ENCODE data around the gene CTSE.
"Not testable (repeated sequence)": the region's sequence is repeated elsewhere in the genome, so short reads cannot be mapped to it uniquely, and the experiment has no call there.

Gene CTSE

DNA sequence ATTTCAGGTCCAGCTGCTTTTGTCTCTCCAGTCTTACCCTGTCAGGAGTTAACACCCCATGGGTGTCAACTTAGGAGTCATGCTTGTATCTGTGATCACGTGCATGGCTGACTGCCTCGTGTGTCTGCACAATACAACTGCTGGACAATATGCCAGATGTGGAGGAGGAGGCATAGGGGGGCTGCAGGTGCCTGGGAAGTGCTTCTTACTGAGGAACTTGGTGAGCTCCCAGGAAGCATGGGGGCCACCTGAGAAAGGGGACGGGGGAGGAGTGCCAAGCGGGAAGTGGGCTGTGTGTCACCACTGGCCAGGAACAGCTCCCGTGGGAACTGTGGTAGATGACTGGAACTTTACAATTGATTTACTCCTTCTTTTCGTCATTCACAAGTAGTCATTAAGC lies 38.8 kb upstream of the CTSE start:
- no peak for DNase-seq (ENCODE audit: low read depth)

DNA sequence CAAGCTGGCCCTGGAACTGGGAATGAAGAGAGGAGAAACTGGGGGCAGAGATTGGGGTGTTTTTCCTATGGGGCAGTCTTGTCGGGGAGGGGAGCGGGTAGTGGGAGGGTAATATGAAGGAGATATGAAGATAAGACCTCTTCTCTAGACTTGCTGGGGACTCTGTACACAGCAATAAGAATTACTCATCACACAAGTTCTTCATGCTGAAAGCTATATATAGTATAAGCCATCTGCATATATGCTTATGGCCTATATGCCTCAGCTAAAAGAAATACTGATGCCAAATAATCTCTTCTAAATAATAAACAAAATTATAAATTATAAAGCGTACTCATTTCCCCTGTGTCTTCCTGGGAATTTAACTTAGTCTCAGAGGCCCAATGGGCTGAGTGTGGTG lies 37.1 kb upstream of the CTSE start:
- TF ChIP-seq, protein P1, sequence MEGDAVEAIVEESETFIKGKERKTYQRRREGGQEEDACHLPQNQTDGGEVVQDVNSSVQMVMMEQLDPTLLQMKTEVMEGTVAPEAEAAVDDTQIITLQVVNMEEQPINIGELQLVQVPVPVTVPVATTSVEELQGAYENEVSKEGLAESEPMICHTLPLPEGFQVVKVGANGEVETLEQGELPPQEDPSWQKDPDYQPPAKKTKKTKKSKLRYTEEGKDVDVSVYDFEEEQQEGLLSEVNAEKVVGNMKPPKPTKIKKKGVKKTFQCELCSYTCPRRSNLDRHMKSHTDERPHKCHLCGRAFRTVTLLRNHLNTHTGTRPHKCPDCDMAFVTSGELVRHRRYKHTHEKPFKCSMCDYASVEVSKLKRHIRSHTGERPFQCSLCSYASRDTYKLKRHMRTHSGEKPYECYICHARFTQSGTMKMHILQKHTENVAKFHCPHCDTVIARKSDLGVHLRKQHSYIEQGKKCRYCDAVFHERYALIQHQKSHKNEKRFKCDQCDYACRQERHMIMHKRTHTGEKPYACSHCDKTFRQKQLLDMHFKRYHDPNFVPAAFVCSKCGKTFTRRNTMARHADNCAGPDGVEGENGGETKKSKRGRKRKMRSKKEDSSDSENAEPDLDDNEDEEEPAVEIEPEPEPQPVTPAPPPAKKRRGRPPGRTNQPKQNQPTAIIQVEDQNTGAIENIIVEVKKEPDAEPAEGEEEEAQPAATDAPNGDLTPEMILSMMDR (conservative IDR thresholded peaks at IDR 0.05; ENCODE audit: low read depth, low read length), result no peak
- no peak for DNase-seq (ENCODE audit: low read depth)
- no peak overlapping the region for H3K4me3 ChIP-seq (ENCODE audit: low read length)

More for the DNA sequence above, 38.8 kb upstream of the CTSE start:
- H3K4me3 ChIP-seq (ENCODE audit: low read length), result no peak overlapping the region
- TF ChIP-seq, protein P1 (conservative IDR thresholded peaks at IDR 0.05; ENCODE audit: low read depth, low read length), result no peak

DNA sequence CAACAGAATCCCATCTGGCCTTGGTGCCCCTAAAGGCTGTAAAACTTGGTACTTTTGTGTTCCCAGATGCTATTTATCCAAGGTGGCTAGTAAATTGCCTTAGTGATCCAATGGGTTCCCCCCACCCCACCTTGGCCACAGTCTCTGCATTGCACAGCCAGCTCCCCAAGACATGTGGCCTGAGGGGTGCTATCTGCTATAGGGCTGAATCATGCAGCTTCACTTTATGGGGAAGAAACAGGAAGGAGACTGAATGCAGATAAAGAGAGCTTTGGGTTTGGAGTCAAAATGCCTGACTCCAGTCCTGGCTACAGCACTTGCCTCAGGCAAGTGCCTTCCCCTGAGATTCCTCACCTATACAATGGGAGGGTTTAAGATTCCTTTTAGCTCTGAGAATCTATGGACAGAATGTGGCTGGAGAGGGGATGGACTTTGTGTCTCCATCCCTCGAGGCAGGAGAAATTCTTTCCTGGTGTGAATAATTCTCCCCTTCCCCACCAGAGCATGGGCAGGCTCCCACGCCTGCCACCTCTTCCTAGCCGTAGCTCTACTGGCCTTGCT lies 35.7 kb upstream of the CTSE start:
- no peak for DNase-seq (ENCODE audit: low read depth)
- TF ChIP-seq, protein P1 (conservative IDR thresholded peaks at IDR 0.05; ENCODE audit: low read depth, low read length), result no peak
- H3K4me3 ChIP-seq (ENCODE audit: low read length), result no peak overlapping the region

DNA sequence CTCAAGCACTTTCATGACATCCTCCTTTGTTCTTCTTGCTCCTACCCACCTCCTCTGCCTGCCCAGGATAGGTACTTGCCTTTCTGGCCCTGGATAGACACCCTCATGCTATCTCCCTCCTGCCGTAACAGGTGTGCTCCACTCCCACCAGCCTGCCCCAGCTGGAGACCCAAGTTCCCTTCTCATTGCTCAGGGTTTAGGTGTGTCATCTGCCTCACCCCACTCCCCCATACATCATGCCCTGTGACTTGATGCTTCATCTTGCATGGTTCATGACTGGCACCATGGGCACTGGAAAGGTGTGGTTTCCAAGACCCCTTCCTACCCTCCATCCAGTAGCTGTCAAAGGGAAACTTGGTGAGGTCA lies 35.2 kb upstream of the CTSE start:
- DNase-seq (ENCODE audit: low read depth), result no peak
- no peak overlapping the region for H3K4me3 ChIP-seq (ENCODE audit: low read length)
- TF ChIP-seq, protein P1 (conservative IDR thresholded peaks at IDR 0.05; ENCODE audit: low read depth, low read length), result no peak

DNA sequence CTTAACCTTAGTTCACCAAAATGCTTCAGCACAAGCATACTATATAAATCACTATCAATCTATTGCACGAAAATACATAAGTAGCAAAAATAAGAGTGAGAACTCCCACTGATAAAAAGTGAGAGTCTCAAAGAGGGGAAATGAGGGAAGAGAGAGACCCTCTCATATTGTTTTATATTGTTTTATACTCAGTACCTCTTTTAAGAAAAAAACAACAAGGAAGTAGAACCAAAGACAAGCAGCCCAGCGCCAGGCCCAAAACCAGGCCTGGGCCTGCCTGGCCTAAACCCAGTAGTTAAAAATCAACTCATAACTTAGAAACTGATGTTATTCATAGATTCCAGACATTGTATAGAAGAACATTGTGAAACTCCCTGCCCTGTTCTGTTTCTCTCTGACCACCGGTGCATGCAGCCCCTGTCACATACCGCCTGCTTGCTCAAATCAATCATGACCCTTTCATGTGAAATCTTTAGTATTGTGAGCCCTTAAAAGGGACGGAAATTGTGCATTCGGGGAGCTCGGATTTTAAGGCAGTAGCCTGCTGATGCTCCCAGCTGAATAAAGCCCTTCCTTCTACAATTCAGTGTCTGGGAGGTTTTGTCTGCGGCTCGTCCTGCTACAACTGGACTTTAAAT lies 34.7 kb upstream of the CTSE start:
- not testable (repeated sequence) for DNase-seq (ENCODE audit: low read depth); H3K4me3 ChIP-seq (ENCODE audit: low read length)

DNA sequence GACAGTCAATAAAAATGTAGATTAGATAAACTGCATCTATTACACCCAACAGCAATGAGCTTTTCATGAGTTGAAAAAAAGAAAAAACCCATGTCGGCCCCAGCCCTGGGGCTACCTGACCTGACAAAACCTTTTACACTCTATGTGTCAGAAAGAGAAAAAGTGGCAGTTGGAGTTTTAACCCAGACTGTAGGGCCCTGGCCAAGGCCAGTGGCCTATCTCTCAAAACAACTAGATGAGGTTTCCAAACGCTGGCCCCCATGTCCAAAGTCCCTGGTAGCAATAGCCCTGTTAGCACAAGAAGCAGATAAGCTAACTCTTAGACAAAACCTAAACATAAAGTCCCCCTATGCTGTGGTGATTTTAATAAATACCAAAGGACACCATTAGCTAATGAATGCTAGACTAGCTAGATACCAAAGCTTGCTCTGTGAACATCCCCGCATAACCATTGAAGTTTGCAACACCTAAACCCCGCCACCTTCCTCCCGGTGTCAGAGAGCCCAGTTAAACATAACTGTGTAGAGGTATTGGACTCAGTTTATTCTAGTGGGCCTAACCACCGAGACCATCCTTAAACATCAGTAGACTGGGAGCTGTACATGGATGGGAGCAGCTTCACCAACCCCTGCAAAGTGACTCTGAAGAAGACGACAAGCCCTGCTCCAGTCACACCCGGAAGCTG lies 32.1 kb upstream of the CTSE start:
- DNase-seq (ENCODE audit: low read depth); H3K4me3 ChIP-seq (ENCODE audit: low read length): not testable (repeated sequence)

DNA sequence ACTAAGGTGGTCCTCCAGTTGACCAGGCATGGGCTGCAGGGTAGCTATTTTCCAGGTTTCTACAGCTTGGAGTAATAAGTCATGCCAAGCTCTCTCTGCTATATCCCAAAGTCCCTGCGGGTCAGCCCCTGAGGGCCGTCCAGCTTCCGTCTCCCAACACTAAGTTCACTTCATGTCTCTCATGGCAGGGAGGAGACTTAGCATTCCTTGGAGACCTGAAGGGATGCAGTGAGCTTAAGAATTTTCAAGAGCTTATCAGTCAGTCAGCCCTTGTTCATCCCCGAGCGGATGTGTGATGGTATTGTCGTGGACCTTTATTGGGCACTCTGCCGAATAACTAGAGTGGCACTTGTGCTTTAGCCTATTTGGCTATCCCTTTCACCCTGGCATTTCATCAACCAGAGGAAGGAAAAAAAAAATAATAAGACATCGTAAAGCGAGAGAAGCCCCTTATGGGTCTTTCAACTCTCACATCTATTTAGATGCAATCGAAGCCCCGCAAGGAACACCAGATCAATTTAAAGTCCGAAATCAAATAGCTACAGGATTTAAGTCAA lies 31.5 kb upstream of the CTSE start:
- DNase-seq (ENCODE audit: low read depth); H3K4me3 ChIP-seq (ENCODE audit: low read length): not testable (repeated sequence)

DNA sequence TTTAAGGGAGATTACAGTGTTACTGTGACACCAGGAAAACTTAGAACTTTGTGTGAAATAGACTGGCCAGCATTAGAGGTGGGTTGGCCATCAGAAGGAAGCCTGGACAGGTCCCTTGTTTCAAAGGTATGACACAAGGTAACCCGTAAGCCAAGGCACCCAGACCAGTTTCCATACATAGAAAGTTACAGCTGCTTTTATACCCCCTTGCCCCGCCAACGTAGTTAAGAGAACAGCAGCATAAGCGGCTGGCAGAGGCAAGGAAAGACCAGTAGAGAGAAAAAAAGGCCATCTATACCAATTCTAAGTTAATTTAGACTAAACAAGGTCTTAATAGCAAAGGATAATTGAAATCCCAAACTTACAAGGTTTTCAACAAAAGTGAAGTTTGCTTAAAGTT lies 29.9 kb upstream of the CTSE start:
- not testable (repeated sequence) for H3K4me3 ChIP-seq (ENCODE audit: low read length); DNase-seq (ENCODE audit: low read depth)

DNA sequence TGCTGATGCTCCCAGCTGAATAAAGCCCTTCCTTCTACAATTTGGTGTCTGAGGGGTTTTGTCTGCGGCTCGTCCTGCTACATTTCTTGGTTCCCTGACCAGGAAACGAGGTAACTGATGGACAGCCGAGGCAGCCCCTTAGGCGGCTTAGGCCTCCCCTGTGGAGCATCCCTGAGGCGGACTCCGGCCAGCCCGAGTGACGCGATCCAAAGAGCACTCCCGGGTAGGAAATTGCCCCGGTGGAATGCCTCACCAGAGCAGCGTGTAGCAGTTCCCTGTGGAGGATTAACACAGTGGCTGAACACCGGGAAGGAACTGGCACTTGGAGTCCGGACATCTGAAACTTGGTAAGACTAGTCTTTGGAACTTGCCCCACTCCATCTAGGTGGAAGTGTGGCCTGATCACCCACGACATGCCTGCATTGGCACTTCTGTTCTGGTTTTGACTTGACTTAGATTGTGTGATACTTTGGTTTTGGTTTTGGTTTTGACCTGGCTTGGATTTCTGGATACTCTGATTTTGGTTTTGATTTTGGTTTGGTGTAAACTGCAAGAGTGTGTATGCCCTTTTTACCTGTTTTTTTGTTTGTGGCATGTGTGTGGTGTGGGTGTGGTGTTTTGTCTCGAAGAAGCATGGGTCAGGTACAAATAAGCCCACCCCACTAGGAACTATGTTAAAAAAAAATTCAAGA lies 29.4 kb upstream of the CTSE start, which contains the start of gene RHEX:
TSS of gene RHEX (plus strand) at position 255 of the 692 bp plus-strand sequence. CDS start 44,656 bp downstream, outside the sequence.
- H3K4me3 ChIP-seq (ENCODE audit: low read length); DNase-seq (ENCODE audit: low read depth): not testable (repeated sequence)

DNA sequence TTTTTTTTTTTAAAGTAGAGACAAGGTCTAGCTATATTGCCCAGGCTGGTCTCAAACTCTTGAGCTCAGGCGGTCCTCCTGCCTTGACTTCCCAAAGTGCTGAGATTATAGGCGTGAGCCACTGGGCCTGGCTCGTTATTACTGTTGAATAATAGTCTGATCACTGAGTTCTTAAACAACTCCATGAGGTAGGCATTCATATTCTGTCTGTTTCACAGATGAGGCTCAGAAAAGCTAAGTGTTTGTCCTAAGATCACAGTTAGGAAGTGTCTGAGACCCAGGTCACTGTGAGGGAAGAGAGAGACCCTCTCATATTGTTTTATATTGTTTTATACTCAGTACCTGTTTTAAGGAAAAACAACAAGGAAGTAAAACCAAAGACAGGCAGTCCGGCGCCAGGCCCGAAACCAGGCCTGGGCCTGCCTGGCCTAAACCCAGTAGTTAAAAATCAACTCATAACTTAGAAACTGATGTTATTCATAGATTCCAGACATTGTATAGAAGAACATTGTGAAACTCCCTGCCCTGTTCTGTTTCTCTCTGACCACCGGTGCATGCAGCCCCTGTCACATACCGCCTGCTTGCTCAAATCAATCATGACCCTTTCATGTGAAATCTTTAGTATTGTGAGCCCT lies 28.7 kb upstream of the CTSE start:
- H3K4me3 ChIP-seq (ENCODE audit: low read length); DNase-seq (ENCODE audit: low read depth): not testable (repeated sequence)

All from retinal pigment epithelial cell (primary cell).